MM.1S (cell line): Measurements from ENCODE around the gene WFIKKN1.

Experiments
- DNase-seq: peaks from one replicate; pipeline ENCODE4 v3.0.0-alpha.2; 2015
- H2AFZ ChIP-seq: fragments of 300-600 bp; sonication (generic); 2 replicates; pipeline ENCODE4 v1.6.0; 2016; ENCODE audit warnings: antibody characterized with exemption, low read length
- H3F3A ChIP-seq: fragments of 300-600 bp; sonication (generic); 2 replicates; pipeline ENCODE4 v1.6.1; 2016; ENCODE audit warnings: mild to moderate bottlenecking, antibody characterized with exemption, low read length, moderate library complexity, mixed read lengths; ENCODE audit not compliant: insufficient read depth
- H3K27ac ChIP-seq: fragments of 300-600 bp; sonication (generic); 2 replicates; pipeline ENCODE4 v1.5.1; 2016; ENCODE audit warnings: mild to moderate bottlenecking, low read length
- H3K27me3 ChIP-seq: fragments of 300-600 bp; sonication (generic); replicated peaks from 2 replicates; pipeline ENCODE4 v1.6.0; 2016; ENCODE audit warnings: low read length; ENCODE audit not compliant: insufficient read depth
- H3K36me3 ChIP-seq: fragments of 300-600 bp; sonication (generic); replicated peaks from 2 replicates; pipeline ENCODE4 v1.6.1; 2016; ENCODE audit warnings: mild to moderate bottlenecking, low read length, mixed read lengths; ENCODE audit not compliant: insufficient read depth
- H3K4me1 ChIP-seq: fragments of 300-600 bp; sonication (generic); 2 replicates; pipeline ENCODE4 v1.6.1; 2016; ENCODE audit warnings: low read length, mixed read lengths
- H3K4me2 ChIP-seq: fragments of 300-600 bp; sonication (generic); 2 replicates; pipeline ENCODE4 v1.6.0; 2016; ENCODE audit warnings: low read depth, low read length
- H3K4me3 ChIP-seq: fragments of 300-600 bp; sonication (generic); 2 replicates; pipeline ENCODE4 v1.5.1; 2016; ENCODE audit warnings: low read length, mixed read lengths
- H3K79me2 ChIP-seq: fragments of 300-600 bp; sonication (generic); 2 replicates; pipeline ENCODE4 v1.6.1; 2016; ENCODE audit warnings: mixed run types, low read length, mixed read lengths
- H3K9ac ChIP-seq: fragments of 300-600 bp; sonication (generic); 2 replicates; pipeline ENCODE4 v1.6.1; 2016; ENCODE audit warnings: low read length, mixed read lengths
- H3K9me2 ChIP-seq: fragments of 300-600 bp; sonication (generic); replicated peaks from 2 replicates; pipeline ENCODE4 v1.6.1; 2016; ENCODE audit warnings: mild to moderate bottlenecking, low read length, mixed read lengths; ENCODE audit not compliant: insufficient read depth
- H3K9me3 ChIP-seq: fragments of 300-600 bp; sonication (generic); replicated peaks from 2 replicates; pipeline ENCODE4 v1.6.1; 2016; ENCODE audit warnings: mild to moderate bottlenecking, low read length, mixed read lengths; ENCODE audit not compliant: insufficient read depth
- H4K20me1 ChIP-seq: fragments of 300-600 bp; sonication (generic); 2 replicates; pipeline ENCODE4 v1.6.1; 2016; ENCODE audit warnings: mild to moderate bottlenecking, low read length, moderate library complexity, mixed read lengths; ENCODE audit not compliant: insufficient read depth
- CTCF ChIP-seq: fragments of 300-600 bp; sonication (generic); IDR thresholded peaks from 2 replicates; pipeline ENCODE4 v1.5.1; 2016; ENCODE audit warnings: antibody characterized with exemption, low read length, mixed read lengths
- EZH2 ChIP-seq: fragments of 300-600 bp; sonication (generic); optimal IDR thresholded peaks from 2 replicates; pipeline ENCODE3; 2017; ENCODE audit warnings: low read depth, mild to moderate bottlenecking, antibody characterized with exemption, low read length, mixed read lengths
- EZH2phosphoT487 ChIP-seq: fragments of 300-600 bp; sonication (generic); IDR thresholded peaks from 2 replicates; pipeline ENCODE4 v1.6.1; 2018; ENCODE audit warnings: antibody characterized with exemption, low read length

WFIKKN1 gene

GRCh38 chr16:598823-599739 lies 31.7 kb upstream of the WFIKKN1 start:
- Histone ChIP-seq H3K79me2 (peaks cover 58% of the 10 kb centered on the region), H3K9ac (no peak overlapping the region), H2AFZ (no peak overlapping the region), H3K27ac (no peak overlapping the region), H3K4me1 (no peaks in the 10 kb centered on the region), H3K36me3 (no peaks in the 10 kb centered on the region), H3F3A (no peaks in the 10 kb centered on the region), H3K4me3 (no peak overlapping the region), H3K9me3 (no peaks in the 10 kb centered on the region), H4K20me1 (no peaks in the 10 kb centered on the region), H3K9me2 (no peaks in the 10 kb centered on the region), H3K27me3 (no peaks in the 10 kb centered on the region), H3K4me2 (no peak overlapping the region)
- no peak for DNase-seq
- TF ChIP-seq EZH2phosphoT487 (no peak), EZH2 (no peak), CTCF (no peak)

- TF ChIP-seq CTCF (no peak), EZH2phosphoT487 (no peak), EZH2 (no peak)
- H3K36me3 ChIP-seq = no peaks in the 10 kb centered on the region
- DNase-seq = no peak
Observed at GRCh38 chr16:600781-601180, 30.0 kb upstream of the WFIKKN1 start.

GRCh38 chr16:603933-604332 lies 26.9 kb upstream of the WFIKKN1 start:
- no peak for DNase-seq
- Histone ChIP-seq H3K9me3 (no peaks in the 10 kb centered on the region), H4K20me1 (no peaks in the 10 kb centered on the region), H2AFZ (no peak overlapping the region), H3K4me1 (no peaks in the 10 kb centered on the region), H3K27me3 (no peaks in the 10 kb centered on the region), H3K9me2 (no peaks in the 10 kb centered on the region), H3K4me2 (no peak overlapping the region), H3K4me3 (no peak overlapping the region), H3K36me3 (no peaks in the 10 kb centered on the region), H3K27ac (no peak overlapping the region), H3F3A (no peaks in the 10 kb centered on the region), H3K79me2 (peaks cover 46% of the 10 kb centered on the region), H3K9ac (no peak overlapping the region)
- TF ChIP-seq EZH2phosphoT487 = no peak
- TF ChIP-seq CTCF = no peak
- TF ChIP-seq EZH2 = no peak

More at GRCh38 chr16:600781-601180, 30.0 kb upstream of the WFIKKN1 start:
- H3K9me2 ChIP-seq = no peaks in the 10 kb centered on the region
- H3K4me1 ChIP-seq = no peaks in the 10 kb centered on the region
- peaks cover 60% of the 10 kb centered on the region for H3K79me2 ChIP-seq
- H3K4me3 ChIP-seq = no peak overlapping the region
- H3K27ac ChIP-seq = no peak overlapping the region
- H2AFZ ChIP-seq = no peak overlapping the region
- no peaks in the 10 kb centered on the region for H3K9me3 ChIP-seq
- no peak overlapping the region for H3K4me2 ChIP-seq
- H3K9ac ChIP-seq = no peak overlapping the region
- H3K27me3 ChIP-seq = no peaks in the 10 kb centered on the region
- no peaks in the 10 kb centered on the region for H3F3A ChIP-seq
- no peaks in the 10 kb centered on the region for H4K20me1 ChIP-seq
